GM18505 (cell line): ENCODE data around the gene LUZP1.

Source experiments
- ATAC-seq: cut with Tn5 transposase; IDR thresholded peaks from one replicate; pipeline ENCODE4 v1.9.1; 2021; ENCODE audit not compliant: unreplicated experiment
- POLR2A ChIP-seq: IDR thresholded peaks from 4 replicates; pipeline ENCODE4 v1.6.1; 2011; ENCODE audit warnings: borderline replicate concordance; ENCODE audit not compliant: insufficient read depth, insufficient read length; ENCODE audit errors: extremely low read depth

Gene LUZP1

GRCh38 chr1:23110391-23110790 lies 58.3 kb downstream of the LUZP1 start:
- ATAC-seq: no peak
- no peak for TF ChIP-seq POLR2A

GRCh38 chr1:23108918-23109533 lies 59.6 kb downstream of the LUZP1 start:
- TF ChIP-seq POLR2A: no peak
- ATAC-seq: no peak

GRCh38 chr1:23103001-23103889 lies 65.4 kb downstream of the LUZP1 start:
- ATAC-seq: no peak
- TF ChIP-seq POLR2A: no peak

GRCh38 chr1:23102289-23102688 lies 66.4 kb downstream of the LUZP1 start:
- ATAC-seq: no peak
- TF ChIP-seq POLR2A: no peak

GRCh38 chr1:23101887-23102286 lies 66.8 kb downstream of the LUZP1 start:
- no peak for TF ChIP-seq POLR2A
- ATAC-seq: no peak

GRCh38 chr1:23101101-23101827 lies 67.4 kb downstream of the LUZP1 start:
- no peak for ATAC-seq
- TF ChIP-seq POLR2A: no peak

GRCh38 chr1:23100074-23100748 lies 68.4 kb downstream of the LUZP1 start:
- no peak for ATAC-seq

GRCh38 chr1:23099171-23099536 lies 69.5 kb downstream of the LUZP1 start:
- no peak for TF ChIP-seq POLR2A
- ATAC-seq: no peak

More at GRCh38 chr1:23100074-23100748, 68.4 kb downstream of the LUZP1 start:
- no peak for TF ChIP-seq POLR2A

GRCh38 chr1:23098463-23099170 lies 70.0 kb downstream of the LUZP1 start:
- no peak for ATAC-seq
- no peak for TF ChIP-seq POLR2A

- ATAC-seq: no peak
Observed at GRCh38 chr1:23097316-23097715, 71.3 kb downstream of the LUZP1 start.

GRCh38 chr1:23092447-23092846 lies 76.2 kb downstream of the LUZP1 start:
- TF ChIP-seq POLR2A: no peak
- no peak for ATAC-seq

More at GRCh38 chr1:23097316-23097715, 71.3 kb downstream of the LUZP1 start:
- TF ChIP-seq POLR2A: no peak

- no peak for ATAC-seq
- no peak for TF ChIP-seq POLR2A
Observed at GRCh38 chr1:23091545-23091944, 77.1 kb downstream of the LUZP1 start.
